Kidney (tissue), 14 donors: ENCODE measurements around the gene TRIO. TPM values are rescaled to one million over a fixed set of nuclear protein-coding genes. Genes with fewer than 3 reads are reported as not detected.

Experiments
- DNase-seq, 5 donors: peaks; one replicate each; pipeline ENCODE4 v3.0.0-alpha.2; 2013 to 2020
- FAIRE-seq: peaks from 2 replicates; lab custom pipeline; 2012; peaks lifted over from hg19 to GRCh38; lab: Jason Lieb, UNC
- H3K27ac ChIP-seq, 2 donors: one replicate each; pipeline ENCODE4 v1.7.0; 2013; ENCODE audit warnings: low read depth in 2 of 2, low read length in 2 of 2, inconsistent platforms in 1 of 2
- H3K27me3 ChIP-seq: one replicate; pipeline ENCODE4 v1.7.1; 2013; ENCODE audit warnings: low read length, inconsistent platforms; ENCODE audit not compliant: control insufficient read depth, insufficient read depth
- H3K36me3 ChIP-seq, 3 donors: one replicate each; pipeline versions ENCODE4 v1.7.0 to v1.7.1; 2013; ENCODE audit warnings: low read length in 3 of 3, control low read depth in 1 of 3, inconsistent platforms in 1 of 3; ENCODE audit not compliant: insufficient read depth in 3 of 3, control insufficient read depth in 2 of 3
- H3K4me1 ChIP-seq, 3 donors: one replicate each; pipeline versions ENCODE4 v1.7.0 to v1.7.1; 2013; ENCODE audit warnings: low read length in 3 of 3, inconsistent platforms in 1 of 3, low read depth in 1 of 3; ENCODE audit not compliant: control insufficient read depth in 2 of 3, insufficient read depth in 2 of 3
- H3K4me3 ChIP-seq, 3 donors: one replicate each; pipeline versions ENCODE4 v1.7.0 to v1.8.1; 2013; ENCODE audit warnings: low read length in 3 of 3, control low read depth in 1 of 3, inconsistent platforms in 1 of 3
- H3K9ac ChIP-seq, 3 donors: one replicate each; pipeline versions ENCODE4 v1.7.0 to v1.7.1; 2013; ENCODE audit warnings: low read length in 3 of 3, control low read depth in 1 of 3, inconsistent platforms in 1 of 3
- H3K9me3 ChIP-seq, 3 donors: one replicate each; pipeline versions ENCODE4 v1.7.0 to v1.7.1; 2013; ENCODE audit warnings: low read length in 3 of 3, control low read depth in 1 of 3, inconsistent platforms in 1 of 3; ENCODE audit not compliant: control insufficient read depth in 2 of 3, insufficient read depth in 1 of 3
- intact Hi-C: fragments of 100-400 bp; cut with DNase I; formaldehyde crosslinking; loops from one replicate; pipeline ENCODE4 v1.11.1; 2022
- polyA plus RNA-seq: library from polyadenylated mRNA; stranded (reverse); fragments of 350-450 nt; fragmentation: Illumina TruSeq; extraction: RNeasy Lipid Tissue Mini Kit (QIAGEN cat#74804); gene quantifications from one replicate; pipeline ENCODE4 v1.2.3, GENCODE V29; 2014; ENCODE audit warnings: low read depth, low replicate concordance; ENCODE audit not compliant: insufficient read depth
- total RNA-seq: library from RNA; stranded (reverse); fragmentation: NEBNext Ultra II Directional; extraction: Animal tissue kit (Norgen Biotek cat#: 25700); gene quantifications from one replicate; pipeline ENCODE4 v1.2.1, GENCODE V29; 2021
- TF ChIP-seq, protein P1 (sequence below): IDR thresholded peaks from 3 replicates; pipeline ENCODE4 v1.5.1; 2012; ENCODE audit warnings: mild to moderate bottlenecking, moderate library complexity, borderline replicate concordance; ENCODE audit not compliant: insufficient read depth; ENCODE audit errors: extremely low read depth
- donor health status: control.
- donor health status: control.
- donor health status: control.
- donor health status: control.
- donor health status: control.
- donor health status: DM: yes; HTN: yes; CAD: no.
- donor health status: Normal renal cell carcinoma (clear cell type).

The TRIO gene
- total and polyA plus RNA-seq, 2 donors from 2014 or later = 9.5 to 149 TPM

DNA sequence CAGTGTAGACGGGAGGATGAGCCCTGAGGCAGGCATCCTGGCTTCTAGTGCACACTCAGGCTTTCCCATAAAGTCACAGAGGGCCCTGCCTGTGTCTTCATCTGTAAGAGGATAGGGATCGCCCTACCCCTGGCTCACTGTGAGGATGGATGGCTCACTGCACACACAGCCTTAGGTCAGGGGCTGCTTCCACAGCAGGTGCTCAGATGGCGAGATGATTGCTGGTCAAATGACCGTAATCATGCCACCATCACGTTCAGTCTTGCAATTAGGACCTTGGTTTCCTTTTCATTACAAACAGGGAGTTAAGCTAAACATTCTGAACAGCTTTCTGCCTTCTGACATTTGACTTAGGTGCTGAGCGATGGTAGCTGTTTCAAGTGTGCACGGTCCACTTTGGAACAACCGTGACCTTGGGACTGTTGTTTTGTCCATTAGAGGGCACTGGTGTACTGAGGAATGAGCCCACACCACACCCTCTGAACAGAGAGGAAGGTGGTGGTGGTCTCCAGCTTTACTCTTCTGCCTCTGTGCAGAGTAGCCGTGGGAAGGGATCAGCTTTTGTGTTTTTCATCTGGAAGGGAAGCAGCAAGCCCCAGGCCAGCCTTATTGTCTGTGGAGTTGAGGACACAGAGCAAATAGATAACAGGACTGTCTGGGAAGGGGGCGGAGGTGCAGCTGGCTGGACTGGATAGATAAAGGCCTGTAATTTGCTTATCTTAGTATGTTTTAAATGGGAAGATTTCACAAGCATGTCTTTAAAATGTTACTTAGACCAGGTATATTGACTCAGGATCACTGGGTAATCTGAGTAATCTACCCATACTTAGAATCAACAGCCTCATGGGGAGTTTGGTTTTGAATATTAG, 183.1 kb downstream of the TRIO start:
- Histone ChIP-seq H3K4me1 (peaks cover 0 to 2% (median 0%) of the 10 kb centered on the region in 3 donors), H3K4me3 (no peak overlapping the region), H3K36me3 (peaks cover 0 to 6% (median 0%) of the 10 kb centered on the region in 3 donors), H3K9me3 (no peaks in the 10 kb centered on the region), H3K9ac (no peak overlapping the region), H3K27ac (no peak overlapping the region), H3K27me3 (no peaks in the 10 kb centered on the region)
- intact Hi-C loops = no loop called here
- FAIRE-seq = no peak
- TF ChIP-seq, protein P1, sequence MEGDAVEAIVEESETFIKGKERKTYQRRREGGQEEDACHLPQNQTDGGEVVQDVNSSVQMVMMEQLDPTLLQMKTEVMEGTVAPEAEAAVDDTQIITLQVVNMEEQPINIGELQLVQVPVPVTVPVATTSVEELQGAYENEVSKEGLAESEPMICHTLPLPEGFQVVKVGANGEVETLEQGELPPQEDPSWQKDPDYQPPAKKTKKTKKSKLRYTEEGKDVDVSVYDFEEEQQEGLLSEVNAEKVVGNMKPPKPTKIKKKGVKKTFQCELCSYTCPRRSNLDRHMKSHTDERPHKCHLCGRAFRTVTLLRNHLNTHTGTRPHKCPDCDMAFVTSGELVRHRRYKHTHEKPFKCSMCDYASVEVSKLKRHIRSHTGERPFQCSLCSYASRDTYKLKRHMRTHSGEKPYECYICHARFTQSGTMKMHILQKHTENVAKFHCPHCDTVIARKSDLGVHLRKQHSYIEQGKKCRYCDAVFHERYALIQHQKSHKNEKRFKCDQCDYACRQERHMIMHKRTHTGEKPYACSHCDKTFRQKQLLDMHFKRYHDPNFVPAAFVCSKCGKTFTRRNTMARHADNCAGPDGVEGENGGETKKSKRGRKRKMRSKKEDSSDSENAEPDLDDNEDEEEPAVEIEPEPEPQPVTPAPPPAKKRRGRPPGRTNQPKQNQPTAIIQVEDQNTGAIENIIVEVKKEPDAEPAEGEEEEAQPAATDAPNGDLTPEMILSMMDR = peak; percentile 24
- DNase-seq = peak in 4 of 5 donors; percentile 55 to 83 (median 67)

DNA sequence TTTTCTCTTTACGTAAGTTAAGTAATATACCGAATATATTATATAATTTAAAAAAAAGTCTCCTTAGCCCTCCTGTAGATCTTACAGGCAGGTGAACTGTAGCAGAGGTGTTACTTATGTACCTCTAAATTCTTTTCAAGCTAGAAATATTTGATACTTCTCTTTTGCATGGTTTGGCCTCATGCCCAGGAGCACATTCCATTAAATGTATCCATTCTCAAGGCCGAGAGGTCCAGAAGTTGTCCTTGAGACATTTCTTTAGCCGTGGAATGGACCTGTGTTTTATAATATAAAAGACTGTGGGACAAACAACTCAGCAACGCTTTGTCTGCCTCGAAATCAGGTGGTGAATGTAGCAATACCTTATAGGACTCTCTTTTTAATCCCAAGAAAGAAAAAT, 184.5 kb downstream of the TRIO start:
- H3K9me3 ChIP-seq = no peaks in the 10 kb centered on the region
- H3K9ac ChIP-seq = no peak overlapping the region
- peaks cover 0 to 2% (median 0%) of the 10 kb centered on the region in 3 donors for H3K36me3 ChIP-seq
- FAIRE-seq (no peak), DNase-seq (no peak)
- TF ChIP-seq, protein P1 = no peak
- peaks cover 0 to 2% (median 0%) of the 10 kb centered on the region in 3 donors for H3K4me1 ChIP-seq
- intact Hi-C loops = no loop called here
- H3K4me3 ChIP-seq = no peak overlapping the region
- H3K27me3 ChIP-seq = no peaks in the 10 kb centered on the region
- H3K27ac ChIP-seq = no peak overlapping the region

DNA sequence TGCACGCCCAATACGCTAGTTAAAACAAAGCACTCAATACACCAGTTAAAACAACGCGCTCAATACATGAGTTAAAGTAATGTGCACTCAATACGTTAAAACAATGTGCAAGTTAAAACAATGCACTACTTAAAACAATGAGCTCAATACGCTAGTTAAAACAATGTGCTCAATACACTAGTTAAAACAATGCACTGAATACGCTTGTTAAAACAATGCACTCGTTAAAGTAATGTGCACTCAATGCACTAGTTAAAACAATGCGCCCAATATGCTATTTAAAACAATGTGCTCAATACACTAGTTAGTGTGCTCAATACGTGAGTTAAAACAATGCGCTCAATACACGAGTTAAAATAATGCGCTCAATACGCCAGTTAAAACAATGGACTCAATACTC, 185.0 kb downstream of the TRIO start:
- Histone ChIP-seq H3K36me3 (peaks cover 0 to 6% (median 0%) of the 10 kb centered on the region in 3 donors), H3K9ac (no peak overlapping the region), H3K9me3 (no peaks in the 10 kb centered on the region), H3K4me1 (peaks cover 0 to 2% (median 0%) of the 10 kb centered on the region in 3 donors), H3K4me3 (no peak overlapping the region), H3K27ac (no peak overlapping the region), H3K27me3 (no peaks in the 10 kb centered on the region)
- DNase-seq (no peak), FAIRE-seq (no peak)
- TF ChIP-seq, protein P1 = no peak
- intact Hi-C loops = no loop called here
